Stimulated activated CD4-positive, alpha-beta T cell treated with anti-CD3 and anti-CD28 coated beads, Interleukin-15, amount 100 ng/mL, for 24 hours (primary cell): Measurements from ENCODE around the gene SYS1.
"Not testable (repeated sequence)": the region's sequence is repeated elsewhere in the genome, so short reads cannot be mapped to it uniquely, and the experiment has no call there.

Experiments
- DNase-seq: peaks from one replicate; pipeline ENCODE4 v3.0.0-alpha.2; 2020

The SYS1 gene

GRCh38 chr20:45340236-45340847 is 22.6 kb upstream of the SYS1 start:
- DNase-seq: no peak

GRCh38 chr20:45340951-45341350 is 22.0 kb upstream of the SYS1 start:
- DNase-seq: no peak

- no peak for DNase-seq
Measured at GRCh38 chr20:45341579-45341938, 21.4 kb upstream of the SYS1 start.

- no peak for DNase-seq
Measured at GRCh38 chr20:45341939-45342854, 20.8 kb upstream of the SYS1 start.

- DNase-seq: no peak
Measured at GRCh38 chr20:45342855-45343531, 20.0 kb upstream of the SYS1 start.

GRCh38 chr20:45343532-45344167 is 19.3 kb upstream of the SYS1 start:
- no peak for DNase-seq

- peak; percentile 37 for DNase-seq
Measured at GRCh38 chr20:45344168-45344860, 18.6 kb upstream of the SYS1 start.

GRCh38 chr20:45345104-45345936 is 17.6 kb upstream of the SYS1 start:
- no peak for DNase-seq

GRCh38 chr20:45346291-45346718 is 16.7 kb upstream of the SYS1 start:
- no peak for DNase-seq

GRCh38 chr20:45346851-45347250 is 16.1 kb upstream of the SYS1 start:
- no peak for DNase-seq

- no peak for DNase-seq
Measured at GRCh38 chr20:45347297-45347935, 15.5 kb upstream of the SYS1 start.

GRCh38 chr20:45347936-45348778 is 14.8 kb upstream of the SYS1 start, which contains the start of gene SDC4:
Gene SDC4 (minus strand): TSS chr20:45348424. CDS start chr20:45348384, 40 bp downstream.
- DNase-seq: peak; percentile 79

- no peak for DNase-seq
Measured at GRCh38 chr20:45350217-45350616, 12.7 kb upstream of the SYS1 start.

GRCh38 chr20:45350795-45351194 is 12.2 kb upstream of the SYS1 start:
- not testable (repeated sequence) for DNase-seq

- no peak for DNase-seq
Measured at GRCh38 chr20:45352729-45353128, 10.2 kb upstream of the SYS1 start.

- no peak for DNase-seq
Measured at GRCh38 chr20:45353746-45354145, 9.2 kb upstream of the SYS1 start.

GRCh38 chr20:45354423-45355208 is 8.3 kb upstream of the SYS1 start:
- DNase-seq: peak; percentile 65

- peak; percentile 25 for DNase-seq
Measured at GRCh38 chr20:45355209-45356084, 7.5 kb upstream of the SYS1 start.
